Calu3 (cell line): ENCODE data around the gene ARHGAP24. TPM values are rescaled to one million over a fixed set of nuclear protein-coding genes. Genes with fewer than 3 reads are reported as not detected.

Experiments
- BruUV-seq: library from RNA; stranded (reverse); fragments of 400-500 nt; replicated peaks from 2 replicates; lab custom pipeline; 2021; lab: Mats Ljungman, UMichigan
- CTCF ChIA-PET: fragments of 300-600 bp; sonication (Branson Sonifier 250); formaldehyde crosslinking; loops from one replicate; lab custom pipeline; 2022; ENCODE audit warnings: antibody characterized with exemption; lab: Charles Lee
- DNase-seq: peaks from one replicate; pipeline ENCODE4 v3.0.0; 2022
- H3K27ac Mint-ChIP-seq: one replicate; pipeline ENCODE4 v1.8.0; 2022; ENCODE audit warnings: mixed read lengths; ENCODE audit not compliant: unreplicated experiment
- H3K27me3 Mint-ChIP-seq: one replicate; pipeline ENCODE4 v1.8.0; 2022; ENCODE audit warnings: mixed read lengths; ENCODE audit not compliant: unreplicated experiment
- H3K36me3 Mint-ChIP-seq: one replicate; pipeline ENCODE4 v1.8.0; 2022; ENCODE audit warnings: mild to moderate bottlenecking, moderate library complexity, mixed read lengths; ENCODE audit not compliant: insufficient read depth, unreplicated experiment
- H3K4me1 Mint-ChIP-seq: one replicate; pipeline ENCODE4 v1.8.0; 2022; ENCODE audit warnings: mild to moderate bottlenecking, low read depth, mixed read lengths; ENCODE audit not compliant: unreplicated experiment
- H3K4me3 Mint-ChIP-seq: one replicate; pipeline ENCODE4 v1.8.0; 2022; ENCODE audit warnings: mild to moderate bottlenecking, low read depth, moderate library complexity, mixed read lengths; ENCODE audit not compliant: unreplicated experiment
- H3K9me3 Mint-ChIP-seq: one replicate; pipeline ENCODE4 v1.8.0; 2022; ENCODE audit warnings: low read depth, mixed read lengths; ENCODE audit not compliant: unreplicated experiment
- CTCF ChIP-seq: fragments of 200-600 bp; IDR thresholded peaks from one replicate; pipeline ENCODE4 v1.8.0; 2022; ENCODE audit warnings: antibody characterized with exemption; ENCODE audit not compliant: unreplicated experiment
- intact Hi-C: fragments of 100-400 bp; cut with micrococcal nuclease; formaldehyde crosslinking; loops from one replicate; pipeline ENCODE4 v1.10.0; 2022; ENCODE audit not compliant: unreplicated experiment
- total RNA-seq: library from RNA; stranded (reverse); gene quantifications from 2 replicates; pipeline ENCODE4 v1.2.3, GENCODE V29; 2022

Gene ARHGAP24
- total RNA-seq, 1 experiment from 2014 or later, result 10.2 TPM

GRCh38 chr4:85598936-85599335 is 124.0 kb downstream of the ARHGAP24 start:
- no peak overlapping the region for H3K27ac Mint-ChIP-seq
- no peaks in the 10 kb centered on the region for H3K4me1 Mint-ChIP-seq
- H3K4me3 Mint-ChIP-seq, result no peak overlapping the region
- no peaks in the 10 kb centered on the region for H3K9me3 Mint-ChIP-seq
- BruUV-seq, result no TSS peak
- no peaks in the 10 kb centered on the region for H3K36me3 Mint-ChIP-seq
- DNase-seq, result no peak
- intact Hi-C loops, result no loop called here
- no peak for TF ChIP-seq CTCF
- no peaks in the 10 kb centered on the region for H3K27me3 Mint-ChIP-seq
- CTCF ChIA-PET, result no interaction called here

GRCh38 chr4:85600501-85600900 is 125.6 kb downstream of the ARHGAP24 start:
- DNase-seq, result no peak
- TF ChIP-seq CTCF, result no peak
- no peaks in the 10 kb centered on the region for H3K36me3 Mint-ChIP-seq
- no peak overlapping the region for H3K27ac Mint-ChIP-seq
- no peaks in the 10 kb centered on the region for H3K27me3 Mint-ChIP-seq
- H3K4me3 Mint-ChIP-seq, result no peak overlapping the region
- BruUV-seq, result no TSS peak
- intact Hi-C loops, result no loop called here
- no peaks in the 10 kb centered on the region for H3K9me3 Mint-ChIP-seq
- CTCF ChIA-PET, result no interaction called here
- no peaks in the 10 kb centered on the region for H3K4me1 Mint-ChIP-seq

- Mint-ChIP-seq H3K4me1 (no peaks in the 10 kb centered on the region), H3K9me3 (no peaks in the 10 kb centered on the region), H3K36me3 (no peaks in the 10 kb centered on the region), H3K27ac (no peak overlapping the region), H3K4me3 (no peak overlapping the region), H3K27me3 (no peaks in the 10 kb centered on the region)
- intact Hi-C loops, result no loop called here
- no peak for DNase-seq
- no TSS peak for BruUV-seq
- CTCF ChIA-PET, result no interaction called here
- TF ChIP-seq CTCF, result no peak
These were observed 128.7 kb downstream of the ARHGAP24 start for GRCh38 chr4:85603437-85604336.

GRCh38 chr4:85606505-85606904 is 131.6 kb downstream of the ARHGAP24 start:
- intact Hi-C loops, result no loop called here
- Mint-ChIP-seq H3K27me3 (no peaks in the 10 kb centered on the region), H3K9me3 (no peaks in the 10 kb centered on the region), H3K4me1 (no peaks in the 10 kb centered on the region), H3K27ac (no peak overlapping the region), H3K4me3 (no peak overlapping the region), H3K36me3 (no peaks in the 10 kb centered on the region)
- no TSS peak for BruUV-seq
- CTCF ChIA-PET, result no interaction called here
- no peak for TF ChIP-seq CTCF
- no peak for DNase-seq
